HepG2 (cell line): Measurements from ENCODE around the gene AK8. TPM values are rescaled to one million over a fixed set of nuclear protein-coding genes. Genes with fewer than 3 reads are reported as not detected.
A peak's percentile ranks its signal among the peaks of the same experiment; 100 is the strongest.

Experiments
- CCAR2 ChIP-seq: fragments of 200-400 bp; formaldehyde crosslinking; optimal IDR thresholded peaks from 2 replicates; pipeline ENCODE3; 2018; ENCODE audit warnings: low read depth, mild to moderate bottlenecking, low read length, moderate library complexity
- CTCF ChIP-seq: sonication (generic); formaldehyde crosslinking; IDR thresholded peaks from 2 replicates; pipeline ENCODE4 v1.5.0; 2020; ENCODE audit warnings: mild to moderate bottlenecking, missing genetic modification reagents, moderate library complexity
- E2F2 ChIP-seq: sonication (generic); formaldehyde crosslinking; IDR thresholded peaks from 2 replicates; pipeline ENCODE4 v1.4.0; 2020; ENCODE audit warnings: missing genetic modification reagents, borderline replicate concordance
- ETS1 ChIP-seq: sonication (generic); formaldehyde crosslinking; IDR thresholded peaks from 2 replicates; pipeline ENCODE4 v1.4.0; 2020; ENCODE audit warnings: missing genetic modification reagents
- GPBP1L1 ChIP-seq: sonication (generic); formaldehyde crosslinking; IDR thresholded peaks from 2 replicates; pipeline ENCODE4 v1.5.0; 2020; ENCODE audit warnings: mild to moderate bottlenecking, missing genetic modification reagents
- MNT ChIP-seq: fragments of 450-650 bp; IDR thresholded peaks from 2 replicates; pipeline ENCODE4 v1.6.1; 2016
- PTBP1 ChIP-seq: fragments of 200-400 bp; formaldehyde crosslinking; IDR thresholded peaks from 2 replicates; pipeline ENCODE4 v1.6.1; 2018; ENCODE audit warnings: low read length, low read depth; ENCODE audit not compliant: poor library complexity, severe bottlenecking
- RXRB ChIP-seq: IDR thresholded peaks from 2 replicates; pipeline ENCODE4 v1.6.1; 2016; ENCODE audit warnings: borderline replicate concordance, missing genetic modification reagents, missing compliant biosample characterization
- SRSF9 ChIP-seq: fragments of 200-400 bp; formaldehyde crosslinking; IDR thresholded peaks from 2 replicates; pipeline ENCODE4 v1.6.1; 2018; ENCODE audit warnings: borderline replicate concordance, mild to moderate bottlenecking, low read depth, low read length; ENCODE audit not compliant: insufficient read depth, poor library complexity, severe bottlenecking
- SRY ChIP-seq: sonication (generic); formaldehyde crosslinking; IDR thresholded peaks from 2 replicates; pipeline ENCODE4 v1.8.0; 2022; ENCODE audit warnings: mild to moderate bottlenecking, missing genetic modification reagents
- ZNF597 ChIP-seq: sonication (generic); formaldehyde crosslinking; IDR thresholded peaks from 2 replicates; pipeline ENCODE4 v1.5.0; 2020; ENCODE audit warnings: missing genetic modification reagents
- ZNF687 ChIP-seq: sonication (generic); formaldehyde crosslinking; IDR thresholded peaks from 2 replicates; pipeline ENCODE4 v1.5.1; 2020; ENCODE audit warnings: mild to moderate bottlenecking, missing genetic modification reagents, moderate library complexity
- ZSCAN20 ChIP-seq: sonication (generic); formaldehyde crosslinking; IDR thresholded peaks from 2 replicates; pipeline ENCODE4 v1.4.0; 2020; ENCODE audit warnings: missing genetic modification reagents, mild to moderate bottlenecking, borderline replicate concordance
- polyA plus RNA-seq, 8 experiments: library from polyadenylated mRNA; depleted of rRNA in 3 of 8; stranded (reverse) in 7 of 8; unstranded in 1 of 8; fragments of >200 nt; fragmentation: Illumina TruSeq in 4 of 8; extraction: Trizol in 4 of 8; gene quantifications; 2 replicates each; pipeline versions ENCODE4 v1.2.1 to v1.2.3, GENCODE V29; 2011 to 2016; ENCODE audit warnings: low read depth in 4 of 8, missing spikeins in 1 of 8, mixed read lengths in 1 of 8; ENCODE audit not compliant: insufficient read depth in 1 of 8
- total RNA-seq, 5 experiments: library from RNA; depleted of rRNA; stranded (reverse); fragments of >200 nt; fragmentation: Illumina TruSeq; extraction: Trizol; gene quantifications; 2 replicates each; pipeline ENCODE4 v1.2.3, GENCODE V29; 2016; ENCODE audit warnings: low read depth in 1 of 5

Gene AK8
- total and polyA plus RNA-seq, 2 of the 13 experiments (the other 11 are each of a cell fraction or from before 2014, with no cell fraction given), result 0.11 TPM; not detected in 1

GRCh38 chr9:132798817-132799790, 79.0 kb downstream of the AK8 start (continued):
- TF ChIP-seq ZSCAN20 (no peak), SRY (no peak), GPBP1L1 (CRISPR knock-in tag) (no peak), ZNF687 (peak; percentile 11; the same call in 1 of the 2 replicates), SRSF9 (no peak), RXRB (CRISPR knock-in tag) (no peak), ZNF597 (no peak), CCAR2 (no peak), CTCF (CRISPR knock-in tag) (peak; percentile 64), ETS1 (CRISPR knock-in tag) (no peak), MNT (peak; percentile 48), PTBP1 (no peak), E2F2 (CRISPR knock-in tag) (no peak)
